A549 treated with Mapracorat at 1 μM for 4 hours (cell line): Measurements from ENCODE around the gene OR3A1. TPM values are rescaled to one million over a fixed set of nuclear protein-coding genes. Genes with fewer than 3 reads are reported as not detected.

Source experiments
- total RNA-seq: library from RNA; stranded (reverse); fragments of 200-300 nt; extraction: Qiagen RNA extraction; gene quantifications from 5 replicates; pipeline ENCODE4 v1.2.3, GENCODE V29; 2022

OR3A1 gene
- not detected in 5 replicates for total RNA-seq

GRCh38 chr17:3298260-3298659 is at the start of gene OR3A1:
OR3A1 (minus strand) TSS chr17:3298360; CDS start chr17:3292582, 5,778 bp downstream.

Other genes starting within 250 kb of the OR3A1 start
- gene OR1D5, start 234.8 kb downstream of the OR3A1 start, total RNA-seq, result not detected in 5 replicates
- not detected in 5 replicates for gene OR1D2, start 193.9 kb downstream of the OR3A1 start, total RNA-seq
- gene OR1G1, start 170.8 kb downstream of the OR3A1 start, total RNA-seq, result not detected in 5 replicates
- not detected in 5 replicates for gene OR1A2, start 100.8 kb downstream of the OR3A1 start, total RNA-seq
- gene OR1A1, start 90.7 kb downstream of the OR3A1 start, total RNA-seq, result not detected in 5 replicates
- gene OR3A2, start 87.9 kb upstream of the OR3A1 start, total RNA-seq, result not detected in 5 replicates
- gene OR1E1, start 100.0 kb upstream of the OR3A1 start, total RNA-seq, result not detected in 5 replicates
- gene OR3A3, start 113.0 kb upstream of the OR3A1 start, total RNA-seq, result not detected in 5 replicates
- not detected in 5 replicates for gene OR1E2, start 135.5 kb upstream of the OR3A1 start, total RNA-seq
- gene SPATA22, start 173.5 kb upstream of the OR3A1 start, total RNA-seq, result not detected in 5 replicates
- gene ASPA, start 177.6 kb upstream of the OR3A1 start, total RNA-seq, result not detected in 5 replicates